ENCODE measurements around the gene TXNRD2.
"Not testable (repeated sequence)": the region's sequence is repeated elsewhere in the genome, so short reads cannot be mapped to it uniquely, and the experiment has no call there.

The TXNRD2 gene

GRCh38 chr22:19885841-19886592 lies 55.6 kb downstream of the TXNRD2 start:
- no peak for DNase-seq

- DNase-seq, result no peak
These were observed 56.5 kb downstream of the TXNRD2 start for GRCh38 chr22:19884954-19885751.

- no peak for DNase-seq
These were observed 57.3 kb downstream of the TXNRD2 start for GRCh38 chr22:19884161-19884953.

GRCh38 chr22:19883446-19883845 lies 58.2 kb downstream of the TXNRD2 start:
- not testable (repeated sequence) for DNase-seq

- no peak for DNase-seq
These were observed 58.9 kb downstream of the TXNRD2 start for GRCh38 chr22:19882446-19883381.

GRCh38 chr22:19880786-19881569 lies 60.6 kb downstream of the TXNRD2 start:
- DNase-seq, result no peak

- no peak for DNase-seq
These were observed 61.4 kb downstream of the TXNRD2 start for GRCh38 chr22:19879992-19880785.

- no peak for DNase-seq
These were observed 62.0 kb downstream of the TXNRD2 start for GRCh38 chr22:19879643-19879991.

GRCh38 chr22:19879246-19879570 lies 62.4 kb downstream of the TXNRD2 start:
- no peak for DNase-seq

GRCh38 chr22:19878461-19879245 lies 63.0 kb downstream of the TXNRD2 start:
- no peak for DNase-seq

GRCh38 chr22:19877626-19878339 lies 63.8 kb downstream of the TXNRD2 start:
- no peak for DNase-seq

GRCh38 chr22:19876941-19877625 lies 64.5 kb downstream of the TXNRD2 start:
- DNase-seq, result no peak

GRCh38 chr22:19876314-19876940 lies 65.2 kb downstream of the TXNRD2 start:
- no peak for DNase-seq

GRCh38 chr22:19875531-19876313 lies 65.9 kb downstream of the TXNRD2 start:
- DNase-seq, result no peak

- DNase-seq, result no peak
These were observed 66.5 kb downstream of the TXNRD2 start for GRCh38 chr22:19875061-19875530.

- peak in 1 of 2 experiments; percentile 60 for DNase-seq
These were observed 67.1 kb downstream of the TXNRD2 start for GRCh38 chr22:19874307-19875060.
